ENCODE results near the gene NUDT19.
A peak's percentile ranks its signal among the peaks of the same experiment; 100 is the strongest.
"Not testable (repeated sequence)": the region's sequence is repeated elsewhere in the genome, so short reads cannot be mapped to it uniquely, and the experiment has no call there.

NUDT19 gene

GRCh38 chr19:32708457-32708856 lies 16.8 kb downstream of the NUDT19 start:
- peak in 1 of 2 donors; percentile 30 for DNase-seq (ENCODE audit: low read depth in 2 of 2)

- DNase-seq (ENCODE audit: low read depth in 2 of 2), result no peak
These were observed 17.4 kb downstream of the NUDT19 start for GRCh38 chr19:32709032-32709431.

- DNase-seq (ENCODE audit: low read depth in 2 of 2), result no peak
These were observed 20.1 kb downstream of the NUDT19 start for GRCh38 chr19:32711747-32712146.

- not testable (repeated sequence) for DNase-seq (ENCODE audit: low read depth in 2 of 2)
These were observed 24.6 kb downstream of the NUDT19 start for GRCh38 chr19:32716203-32716602.

GRCh38 chr19:32717496-32717895 lies 25.9 kb downstream of the NUDT19 start:
- DNase-seq (ENCODE audit: low read depth in 2 of 2), result no peak

GRCh38 chr19:32718286-32718685 lies 26.7 kb downstream of the NUDT19 start:
- DNase-seq (ENCODE audit: low read depth in 2 of 2), result no peak

- DNase-seq (ENCODE audit: low read depth in 2 of 2), result no peak
These were observed 28.0 kb downstream of the NUDT19 start, which contains the start of gene TDRD12 for GRCh38 chr19:32719611-32720059. TDRD12 (plus strand) TSS chr19:32719767; CDS start chr19:32720073, 306 bp downstream.

- DNase-seq (ENCODE audit: low read depth in 2 of 2), result no peak
These were observed 28.8 kb downstream of the NUDT19 start for GRCh38 chr19:32720216-32720935.

- no peak for DNase-seq (ENCODE audit: low read depth in 2 of 2)
These were observed 29.3 kb downstream of the NUDT19 start for GRCh38 chr19:32720936-32721250.

- DNase-seq (ENCODE audit: low read depth in 2 of 2), result no peak
These were observed 44.3 kb downstream of the NUDT19 start for GRCh38 chr19:32735936-32736335.

- no peak for DNase-seq (ENCODE audit: low read depth in 2 of 2)
These were observed 51.4 kb downstream of the NUDT19 start for GRCh38 chr19:32743021-32743420.

GRCh38 chr19:32743447-32743846 lies 51.8 kb downstream of the NUDT19 start:
- no peak for DNase-seq (ENCODE audit: low read depth in 2 of 2)

GRCh38 chr19:32744555-32745325 lies 53.1 kb downstream of the NUDT19 start:
- DNase-seq (ENCODE audit: low read depth in 2 of 2), result no peak

GRCh38 chr19:32745594-32746251 lies 54.1 kb downstream of the NUDT19 start:
- not testable (repeated sequence) for DNase-seq (ENCODE audit: low read depth in 2 of 2)

- not testable (repeated sequence) for DNase-seq (ENCODE audit: low read depth in 2 of 2)
These were observed 55.1 kb downstream of the NUDT19 start for GRCh38 chr19:32746631-32747196.

GRCh38 chr19:32748497-32748896 lies 56.9 kb downstream of the NUDT19 start:
- no peak for DNase-seq (ENCODE audit: low read depth in 2 of 2)

- no peak for DNase-seq (ENCODE audit: low read depth in 2 of 2)
These were observed 57.3 kb downstream of the NUDT19 start for GRCh38 chr19:32748948-32749347.

GRCh38 chr19:32749361-32749760 lies 57.7 kb downstream of the NUDT19 start:
- DNase-seq (ENCODE audit: low read depth in 2 of 2), result no peak

GRCh38 chr19:32750441-32751055 lies 58.9 kb downstream of the NUDT19 start:
- no peak for DNase-seq (ENCODE audit: low read depth in 2 of 2)

- no peak for DNase-seq (ENCODE audit: low read depth in 2 of 2)
These were observed 59.4 kb downstream of the NUDT19 start for GRCh38 chr19:32751066-32751465.

GRCh38 chr19:32757189-32757588 lies 65.6 kb downstream of the NUDT19 start:
- no peak for DNase-seq (ENCODE audit: low read depth in 2 of 2)
